Mesenchymal stem cell (in vitro differentiated cells and primary cell): ENCODE data around the gene SLC15A2.
"Not testable (repeated sequence)": the region's sequence is repeated elsewhere in the genome, so short reads cannot be mapped to it uniquely, and the experiment has no call there.

Experiments used
- DNase-seq: peaks from one replicate; pipeline ENCODE4 v3.0.0-alpha.2; 2013
- H2AFZ ChIP-seq: one replicate; pipeline ENCODE4 v1.6.1; 2013; ENCODE audit warnings: low read depth, mild to moderate bottlenecking, control low read depth, inconsistent platforms, low read length, moderate library complexity
- H2AK5ac ChIP-seq: 2 replicates; pipeline ENCODE4 v1.6.1; 2013; ENCODE audit warnings: low read length, moderate library complexity, mild to moderate bottlenecking, inconsistent platforms; ENCODE audit not compliant: severe bottlenecking
- H2BK120ac ChIP-seq: one replicate; pipeline ENCODE4 v1.6.1; 2013; ENCODE audit warnings: low read depth, mild to moderate bottlenecking, inconsistent platforms, low read length, moderate library complexity
- H2BK12ac ChIP-seq, 2 experiments: one replicate each; pipeline ENCODE4 v1.6.1; 2013; ENCODE audit warnings: inconsistent platforms in 2 of 2, low read length in 2 of 2, mild to moderate bottlenecking in 2 of 2, moderate library complexity in 2 of 2, control low read depth in 1 of 2
- H2BK15ac ChIP-seq: one replicate; pipeline ENCODE4 v1.6.1; 2013; ENCODE audit warnings: mild to moderate bottlenecking, low read depth, inconsistent platforms; ENCODE audit not compliant: poor library complexity, severe bottlenecking
- H2BK5ac ChIP-seq: 2 replicates; pipeline ENCODE4 v1.6.1; 2013; ENCODE audit warnings: low read depth, mild to moderate bottlenecking, low read length, control low read depth, inconsistent platforms; ENCODE audit not compliant: poor library complexity, severe bottlenecking
- H3K14ac ChIP-seq, 2 experiments: one replicate each; pipeline ENCODE4 v1.6.1; 2013; ENCODE audit warnings: inconsistent platforms in 2 of 2, low read length in 2 of 2, control low read depth in 1 of 2, mild to moderate bottlenecking in 1 of 2, moderate library complexity in 1 of 2
- H3K18ac ChIP-seq, 2 experiments: one replicate each; pipeline ENCODE4 v1.6.1; 2013; ENCODE audit warnings: inconsistent platforms in 2 of 2, low read length in 2 of 2, control low read depth in 1 of 2, low read depth in 1 of 2, mild to moderate bottlenecking in 1 of 2
- H3K23ac ChIP-seq, 2 experiments: one replicate each; pipeline ENCODE4 v1.6.1; 2013; ENCODE audit warnings: inconsistent platforms in 2 of 2, low read length in 2 of 2, mild to moderate bottlenecking in 2 of 2, moderate library complexity in 2 of 2, control low read depth in 1 of 2
- H3K27ac ChIP-seq: 2 replicates; pipeline ENCODE4 v1.5.1; 2013; ENCODE audit warnings: mild to moderate bottlenecking, moderate library complexity, low read length, control low read depth, inconsistent platforms; ENCODE audit not compliant: poor library complexity, severe bottlenecking
- H3K27me3 ChIP-seq, 2 experiments: 2 replicates each; pipeline versions ENCODE4 v1.6.1 to v1.7.0; 2013; ENCODE audit warnings: low read length in 2 of 2, mild to moderate bottlenecking in 2 of 2, moderate library complexity in 2 of 2, control low read depth in 1 of 2, inconsistent platforms in 1 of 2; ENCODE audit not compliant: control insufficient read depth in 1 of 2, insufficient read depth in 1 of 2
- H3K36me3 ChIP-seq, 2 experiments: 2 replicates each; pipeline versions ENCODE4 v1.6.1 to v1.7.0; 2013; ENCODE audit warnings: low read length in 2 of 2, control low read depth in 1 of 2, inconsistent platforms in 1 of 2, low read depth in 1 of 2, mild to moderate bottlenecking in 1 of 2; ENCODE audit not compliant: insufficient read depth in 2 of 2, control insufficient read depth in 1 of 2
- H3K4ac ChIP-seq, 2 experiments: one replicate each; pipeline ENCODE4 v1.6.1; 2013; ENCODE audit warnings: inconsistent platforms in 2 of 2, low read length in 2 of 2, mild to moderate bottlenecking in 2 of 2, moderate library complexity in 2 of 2, control low read depth in 1 of 2, low read depth in 1 of 2
- H3K4me1 ChIP-seq: 2 replicates; pipeline ENCODE4 v1.6.1; 2013; ENCODE audit warnings: low read depth, low read length, control low read depth; ENCODE audit not compliant: control insufficient read depth, insufficient read depth
- H3K4me2 ChIP-seq: 2 replicates; pipeline ENCODE4 v1.6.1; 2013; ENCODE audit warnings: low read length, mild to moderate bottlenecking, inconsistent platforms; ENCODE audit not compliant: poor library complexity, severe bottlenecking
- H3K4me3 ChIP-seq, 2 experiments: 2 replicates each; pipeline versions ENCODE4 v1.5.1 to v1.7.0; 2013; ENCODE audit warnings: low read length in 2 of 2, mild to moderate bottlenecking in 2 of 2, control low read depth in 1 of 2, low read depth in 1 of 2; ENCODE audit not compliant: insufficient read depth in 1 of 2
- H3K79me1 ChIP-seq: replicated peaks from 2 replicates; pipeline ENCODE4 v1.6.1; 2013; ENCODE audit warnings: mild to moderate bottlenecking, control low read depth, low read length, inconsistent platforms; ENCODE audit not compliant: poor library complexity, severe bottlenecking
- H3K9ac ChIP-seq: 2 replicates; pipeline ENCODE4 v1.7.0; 2013; ENCODE audit warnings: mild to moderate bottlenecking, low read length, moderate library complexity
- H3K9me3 ChIP-seq: 2 replicates; pipeline ENCODE4 v1.7.0; 2013; ENCODE audit warnings: mild to moderate bottlenecking, low read length; ENCODE audit not compliant: control insufficient read depth
- H4K8ac ChIP-seq: one replicate; pipeline ENCODE4 v1.6.1; 2013; ENCODE audit warnings: inconsistent platforms, mild to moderate bottlenecking, low read length, moderate library complexity
- H4K91ac ChIP-seq: one replicate; pipeline ENCODE4 v1.6.1; 2013; ENCODE audit warnings: mild to moderate bottlenecking, low read length, inconsistent platforms
- WGBS: methylation state at CpG from one replicate; pipeline ENCODE4 v1.1.7; 2013; ENCODE audit warnings: mixed read lengths; 5-methylcytosine and 5-hydroxymethylcytosine counted together

SLC15A2 gene

GRCh38 chr3:121857778-121858177 is 36.4 kb upstream of the SLC15A2 start:
- H3K4me3 ChIP-seq, H3K18ac ChIP-seq, H2BK120ac ChIP-seq, H3K4me1 ChIP-seq, H4K91ac ChIP-seq, H3K4me2 ChIP-seq, H3K27ac ChIP-seq, H3K9ac ChIP-seq, H3K4ac ChIP-seq, H3K36me3 ChIP-seq, H2BK15ac ChIP-seq, H2BK12ac ChIP-seq, DNase-seq, H3K14ac ChIP-seq, H2AFZ ChIP-seq, H4K8ac ChIP-seq, H3K9me3 ChIP-seq, H3K23ac ChIP-seq, H3K27me3 ChIP-seq, H3K79me1 ChIP-seq, H2AK5ac ChIP-seq, H2BK5ac ChIP-seq: not testable (repeated sequence)
- WGBS = no CpG with 5 or more reads among the region's 5 CpGs

- not testable (repeated sequence) for H3K4me2 ChIP-seq, H3K27me3 ChIP-seq, H3K36me3 ChIP-seq, H3K9me3 ChIP-seq, H3K27ac ChIP-seq, H2BK15ac ChIP-seq, H3K4ac ChIP-seq, H3K23ac ChIP-seq, H2AFZ ChIP-seq, H3K4me1 ChIP-seq, H3K14ac ChIP-seq, H2BK120ac ChIP-seq, H3K18ac ChIP-seq, H2AK5ac ChIP-seq, H4K8ac ChIP-seq, DNase-seq, H2BK5ac ChIP-seq, H3K4me3 ChIP-seq, H2BK12ac ChIP-seq, H3K79me1 ChIP-seq, H3K9ac ChIP-seq, H4K91ac ChIP-seq
- 92% methylated on average over 9 of the region's 9 CpGs for WGBS
Observed at GRCh38 chr3:121863247-121863646, 31.0 kb upstream of the SLC15A2 start.

GRCh38 chr3:121863801-121864200 is 30.4 kb upstream of the SLC15A2 start:
- Histone ChIP-seq H3K9ac (no peak overlapping the region), H2BK12ac (no peak overlapping the region), H3K27ac (no peak overlapping the region), H3K4me3 (no peak overlapping the region), H3K14ac (no peak overlapping the region), H3K4me2 (no peak overlapping the region), H3K36me3 (peaks cover 0 to 3% of the 10 kb centered on the region in 2 experiments), H3K27me3 (no peaks in the 10 kb centered on the region), H2BK120ac (no peak overlapping the region), H3K4ac (no peak overlapping the region), H3K23ac (no peak overlapping the region), H2BK5ac (no peak overlapping the region), H3K18ac (no peak overlapping the region), H4K91ac (no peak overlapping the region), H2AK5ac (no peak overlapping the region), H3K9me3 (no peaks in the 10 kb centered on the region), H3K4me1 (no peaks in the 10 kb centered on the region), H4K8ac (no peak overlapping the region), H3K79me1 (no peaks in the 10 kb centered on the region), H2AFZ (no peak overlapping the region), H2BK15ac (no peak overlapping the region)
- DNase-seq = no peak

DNA sequence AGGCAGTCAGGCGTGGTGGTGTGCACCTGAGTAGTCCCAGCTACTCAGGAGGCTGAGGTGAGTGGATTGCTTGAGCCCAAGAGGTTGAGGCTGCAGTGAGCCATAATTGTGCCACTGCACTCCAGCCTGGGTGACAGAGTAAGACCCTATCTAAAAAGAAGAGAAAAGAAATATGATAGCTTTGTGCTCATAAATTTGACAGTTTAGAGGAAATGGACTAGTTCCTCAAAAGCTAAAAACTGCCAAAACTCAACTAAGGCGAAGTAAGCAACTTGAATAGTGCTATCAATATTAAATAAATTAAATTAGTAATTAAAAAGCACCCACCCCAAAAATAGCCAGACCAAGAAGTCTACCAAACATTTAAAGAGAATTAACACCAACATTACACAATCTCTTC is 24.5 kb upstream of the SLC15A2 start:
- Histone ChIP-seq H3K4me1 (no peaks in the 10 kb centered on the region), H3K4ac (no peak overlapping the region)
- no peak for DNase-seq

More for the DNA sequence above, 24.5 kb upstream of the SLC15A2 start:
- no peak overlapping the region for H2AK5ac ChIP-seq
- H3K9ac ChIP-seq = no peak overlapping the region
- no peak overlapping the region for H2BK12ac ChIP-seq
- no peak overlapping the region for H3K4me3 ChIP-seq
- no peak overlapping the region for H3K14ac ChIP-seq
- H3K23ac ChIP-seq = no peak overlapping the region
- H3K9me3 ChIP-seq = no peaks in the 10 kb centered on the region
- H2AFZ ChIP-seq = no peak overlapping the region
- no peak overlapping the region for H2BK15ac ChIP-seq
- no peak overlapping the region for H3K27ac ChIP-seq
- H3K18ac ChIP-seq = no peak overlapping the region
- H3K27me3 ChIP-seq = no peaks in the 10 kb centered on the region
- no peak overlapping the region for H4K91ac ChIP-seq
- H2BK120ac ChIP-seq = no peak overlapping the region
- no peaks in the 10 kb centered on the region for H3K36me3 ChIP-seq
- no peaks in the 10 kb centered on the region for H3K79me1 ChIP-seq
- no peak overlapping the region for H4K8ac ChIP-seq
- 89% methylated on average over 1 of the region's 2 CpGs for WGBS
- H3K4me2 ChIP-seq = no peak overlapping the region
- H2BK5ac ChIP-seq = no peak overlapping the region
